ENCODE data around the gene CORT. TPM values are rescaled to one million over a fixed set of nuclear protein-coding genes. Genes with fewer than 3 reads are reported as not detected.

Gene CORT
- total and polyA plus RNA-seq, 10 of the 15 experiments (the other 5 are each of a cell fraction or from before 2014, with no cell fraction given): 0.09 to 0.49 (median 0.23) TPM; not detected in 1

DNA sequence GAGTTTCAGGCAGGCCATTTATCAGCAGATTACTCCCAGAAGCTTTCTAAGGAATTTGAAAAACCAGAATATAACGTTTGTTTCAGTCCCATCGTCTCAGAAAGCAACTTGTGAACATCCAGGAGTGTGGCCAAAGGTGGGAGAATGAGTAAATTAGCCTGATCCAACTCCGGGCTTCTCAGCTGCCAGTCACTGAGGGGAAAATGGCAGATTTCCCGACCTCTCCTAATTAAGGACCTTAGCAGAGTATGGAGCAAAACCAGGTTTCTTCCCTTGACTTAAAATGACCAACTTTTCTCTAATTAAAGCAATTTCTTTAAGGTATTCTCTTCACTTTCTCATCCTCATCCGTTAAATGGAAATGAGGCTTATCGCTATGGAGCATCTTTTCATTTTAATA lies 1.0 kb downstream of the CORT start (continued):
- TF ChIP-seq, protein P1, sequence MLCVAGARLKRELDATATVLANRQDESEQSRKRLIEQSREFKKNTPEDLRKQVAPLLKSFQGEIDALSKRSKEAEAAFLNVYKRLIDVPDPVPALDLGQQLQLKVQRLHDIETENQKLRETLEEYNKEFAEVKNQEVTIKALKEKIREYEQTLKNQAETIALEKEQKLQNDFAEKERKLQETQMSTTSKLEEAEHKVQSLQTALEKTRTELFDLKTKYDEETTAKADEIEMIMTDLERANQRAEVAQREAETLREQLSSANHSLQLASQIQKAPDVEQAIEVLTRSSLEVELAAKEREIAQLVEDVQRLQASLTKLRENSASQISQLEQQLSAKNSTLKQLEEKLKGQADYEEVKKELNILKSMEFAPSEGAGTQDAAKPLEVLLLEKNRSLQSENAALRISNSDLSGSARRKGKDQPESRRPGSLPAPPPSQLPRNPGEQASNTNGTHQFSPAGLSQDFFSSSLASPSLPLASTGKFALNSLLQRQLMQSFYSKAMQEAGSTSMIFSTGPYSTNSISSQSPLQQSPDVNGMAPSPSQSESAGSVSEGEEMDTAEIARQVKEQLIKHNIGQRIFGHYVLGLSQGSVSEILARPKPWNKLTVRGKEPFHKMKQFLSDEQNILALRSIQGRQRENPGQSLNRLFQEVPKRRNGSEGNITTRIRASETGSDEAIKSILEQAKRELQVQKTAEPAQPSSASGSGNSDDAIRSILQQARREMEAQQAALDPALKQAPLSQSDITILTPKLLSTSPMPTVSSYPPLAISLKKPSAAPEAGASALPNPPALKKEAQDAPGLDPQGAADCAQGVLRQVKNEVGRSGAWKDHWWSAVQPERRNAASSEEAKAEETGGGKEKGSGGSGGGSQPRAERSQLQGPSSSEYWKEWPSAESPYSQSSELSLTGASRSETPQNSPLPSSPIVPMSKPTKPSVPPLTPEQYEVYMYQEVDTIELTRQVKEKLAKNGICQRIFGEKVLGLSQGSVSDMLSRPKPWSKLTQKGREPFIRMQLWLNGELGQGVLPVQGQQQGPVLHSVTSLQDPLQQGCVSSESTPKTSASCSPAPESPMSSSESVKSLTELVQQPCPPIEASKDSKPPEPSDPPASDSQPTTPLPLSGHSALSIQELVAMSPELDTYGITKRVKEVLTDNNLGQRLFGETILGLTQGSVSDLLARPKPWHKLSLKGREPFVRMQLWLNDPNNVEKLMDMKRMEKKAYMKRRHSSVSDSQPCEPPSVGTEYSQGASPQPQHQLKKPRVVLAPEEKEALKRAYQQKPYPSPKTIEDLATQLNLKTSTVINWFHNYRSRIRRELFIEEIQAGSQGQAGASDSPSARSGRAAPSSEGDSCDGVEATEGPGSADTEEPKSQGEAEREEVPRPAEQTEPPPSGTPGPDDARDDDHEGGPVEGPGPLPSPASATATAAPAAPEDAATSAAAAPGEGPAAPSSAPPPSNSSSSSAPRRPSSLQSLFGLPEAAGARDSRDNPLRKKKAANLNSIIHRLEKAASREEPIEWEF (IDR thresholded peaks at IDR 0.05; ENCODE audit: insufficient replicate concordance, low read depth, low read length): no peak

DNA sequence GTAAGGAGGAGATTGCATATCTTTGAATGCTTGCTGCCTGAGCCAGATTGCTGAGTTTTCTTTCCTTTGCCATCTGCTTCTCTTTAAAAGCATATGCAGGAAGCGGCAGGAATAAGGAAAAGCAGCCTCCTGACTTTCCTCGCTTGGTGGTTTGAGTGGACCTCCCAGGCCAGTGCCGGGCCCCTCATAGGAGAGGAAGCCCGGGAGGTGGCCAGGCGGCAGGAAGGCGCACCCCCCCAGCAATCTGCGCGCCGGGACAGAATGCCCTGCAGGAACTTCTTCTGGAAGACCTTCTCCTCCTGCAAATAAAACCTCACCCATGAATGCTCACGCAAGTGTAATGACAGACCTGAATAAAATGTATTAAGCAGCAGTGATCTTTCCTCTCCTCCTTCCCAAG lies 1.5 kb downstream of the CORT start:
- Histone ChIP-seq H3K4me3 (no peak overlapping the region), H3K27ac (ENCODE audit: control insufficient read depth, insufficient read depth) (no peak overlapping the region), H3K79me2 (ENCODE audit: control insufficient read depth, insufficient read depth, low read length) (no peaks in the 10 kb centered on the region), H4K20me1 (ENCODE audit: control insufficient read depth, insufficient read depth) (no peaks in the 10 kb centered on the region), H3K9me3 (replicated peaks; ENCODE audit: control insufficient read depth, insufficient read depth, low read length) (no peaks in the 10 kb centered on the region; the same call in 2 of the 3 replicates), H3K4me1 (ENCODE audit: control insufficient read depth, insufficient read depth, low read length) (no peaks in the 10 kb centered on the region), H2AFZ (ENCODE audit: control insufficient read depth, low read depth, low read length) (no peak overlapping the region), H3K9ac (ENCODE audit: control insufficient read depth, insufficient read depth, low read length) (no peak overlapping the region), H3K36me3 (ENCODE audit: control insufficient read depth in 2 of 2, insufficient read depth in 2 of 2, low read length in 1 of 2) (no peaks in the 10 kb centered on the region), H3K4me2 (ENCODE audit: control insufficient read depth, insufficient read depth) (no peak overlapping the region), H3K27me3 (replicated peaks in 1 of 2; ENCODE audit: control insufficient read depth in 2 of 2, insufficient read depth in 2 of 2, low read length in 1 of 2) (no peaks in the 10 kb centered on the region)
- ATAC-seq (no peak), FAIRE-seq (no peak), DNase-seq (ENCODE audit: low read depth, low spot score) (no peak)
- POLR2A ChIA-PET: interaction anchor here (0.8 kb wide), 1 partner anchor 18 kb away, joined by 3 read pairs; no protein-coding TSS in a partner anchor
- SMC1A ChIA-PET (ENCODE audit: uncharacterized antibody, unreplicated experiment): interaction anchor here (0.5 to 1.1 kb wide), 3 partner anchors 15 to 41 kb away, joined by 3 read pairs; no protein-coding TSS in a partner anchor
- CTCF ChIA-PET: interaction anchor here (0.6 to 0.9 kb wide), 3 partner anchors 35 to 235 kb away, joined by 3 read pairs; no protein-coding TSS in a partner anchor
- RAD21 ChIA-PET (ENCODE audit: unreplicated experiment): no interaction called here
- whole genome bisulfite sequencing (ENCODE audit: insufficient coverage, insufficient replicate concordance, low lambda C conversion rate, missing lambda C conversion rate): 31% methylated on average over 10 of the region's 10 CpGs
- no peak for TF ChIP-seq BCL11A (IDR thresholded peaks at IDR 0.05; ENCODE audit: low read depth, low read length)
- TF ChIP-seq YBX1 (IDR thresholded peaks at IDR 0.05): no peak
- TF ChIP-seq, protein P2, sequence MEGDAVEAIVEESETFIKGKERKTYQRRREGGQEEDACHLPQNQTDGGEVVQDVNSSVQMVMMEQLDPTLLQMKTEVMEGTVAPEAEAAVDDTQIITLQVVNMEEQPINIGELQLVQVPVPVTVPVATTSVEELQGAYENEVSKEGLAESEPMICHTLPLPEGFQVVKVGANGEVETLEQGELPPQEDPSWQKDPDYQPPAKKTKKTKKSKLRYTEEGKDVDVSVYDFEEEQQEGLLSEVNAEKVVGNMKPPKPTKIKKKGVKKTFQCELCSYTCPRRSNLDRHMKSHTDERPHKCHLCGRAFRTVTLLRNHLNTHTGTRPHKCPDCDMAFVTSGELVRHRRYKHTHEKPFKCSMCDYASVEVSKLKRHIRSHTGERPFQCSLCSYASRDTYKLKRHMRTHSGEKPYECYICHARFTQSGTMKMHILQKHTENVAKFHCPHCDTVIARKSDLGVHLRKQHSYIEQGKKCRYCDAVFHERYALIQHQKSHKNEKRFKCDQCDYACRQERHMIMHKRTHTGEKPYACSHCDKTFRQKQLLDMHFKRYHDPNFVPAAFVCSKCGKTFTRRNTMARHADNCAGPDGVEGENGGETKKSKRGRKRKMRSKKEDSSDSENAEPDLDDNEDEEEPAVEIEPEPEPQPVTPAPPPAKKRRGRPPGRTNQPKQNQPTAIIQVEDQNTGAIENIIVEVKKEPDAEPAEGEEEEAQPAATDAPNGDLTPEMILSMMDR (IDR thresholded peaks at IDR 0.05 in 2 of 3, conservative IDR thresholded peaks at IDR 0.05 in 1 of 3; ENCODE audit: control insufficient read depth in 2 of 3, extremely low read depth in 1 of 3, insufficient read depth in 1 of 3, low read depth in 3 of 3, low read length in 3 of 3): no peak
- TF ChIP-seq ZZZ3 (IDR thresholded peaks at IDR 0.05; ENCODE audit: control insufficient read depth, insufficient read length, low read depth): no peak
- TF ChIP-seq ATF7 (IDR thresholded peaks at IDR 0.05; ENCODE audit: low read depth): no peak
- TF ChIP-seq, protein P3, sequence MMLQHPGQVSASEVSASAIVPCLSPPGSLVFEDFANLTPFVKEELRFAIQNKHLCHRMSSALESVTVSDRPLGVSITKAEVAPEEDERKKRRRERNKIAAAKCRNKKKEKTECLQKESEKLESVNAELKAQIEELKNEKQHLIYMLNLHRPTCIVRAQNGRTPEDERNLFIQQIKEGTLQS (IDR thresholded peaks at IDR 0.05; ENCODE audit: borderline replicate concordance, extremely low read depth, low read depth, low read length): no peak
- no peak for TF ChIP-seq HDAC2 (IDR thresholded peaks at IDR 0.05)
- TF ChIP-seq, protein P4, sequence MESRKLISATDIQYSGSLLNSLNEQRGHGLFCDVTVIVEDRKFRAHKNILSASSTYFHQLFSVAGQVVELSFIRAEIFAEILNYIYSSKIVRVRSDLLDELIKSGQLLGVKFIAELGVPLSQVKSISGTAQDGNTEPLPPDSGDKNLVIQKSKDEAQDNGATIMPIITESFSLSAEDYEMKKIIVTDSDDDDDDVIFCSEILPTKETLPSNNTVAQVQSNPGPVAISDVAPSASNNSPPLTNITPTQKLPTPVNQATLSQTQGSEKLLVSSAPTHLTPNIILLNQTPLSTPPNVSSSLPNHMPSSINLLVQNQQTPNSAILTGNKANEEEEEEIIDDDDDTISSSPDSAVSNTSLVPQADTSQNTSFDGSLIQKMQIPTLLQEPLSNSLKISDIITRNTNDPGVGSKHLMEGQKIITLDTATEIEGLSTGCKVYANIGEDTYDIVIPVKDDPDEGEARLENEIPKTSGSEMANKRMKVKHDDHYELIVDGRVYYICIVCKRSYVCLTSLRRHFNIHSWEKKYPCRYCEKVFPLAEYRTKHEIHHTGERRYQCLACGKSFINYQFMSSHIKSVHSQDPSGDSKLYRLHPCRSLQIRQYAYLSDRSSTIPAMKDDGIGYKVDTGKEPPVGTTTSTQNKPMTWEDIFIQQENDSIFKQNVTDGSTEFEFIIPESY (IDR thresholded peaks at IDR 0.05): no peak
- no peak for TF ChIP-seq RUNX3 (IDR thresholded peaks at IDR 0.05; ENCODE audit: low read length)
- no TSS peak for BruUV-seq (replicated peaks)
- intact Hi-C loops (cut with micrococcal nuclease; ENCODE audit: unreplicated experiment): no loop called here
- in situ Hi-C loops (cut with MboI): no loop called here
